HG03066 (cell line): ENCODE data around the gene ALX3.
"Not testable (repeated sequence)": the region's sequence is repeated elsewhere in the genome, so short reads cannot be mapped to it uniquely, and the experiment has no call there.

Experiments
- ATAC-seq: cut with Tn5 transposase; IDR thresholded peaks from one replicate; pipeline ENCODE4 v1.9.1; 2021; ENCODE audit warnings: low read depth; ENCODE audit not compliant: unreplicated experiment

ALX3 gene

GRCh38 chr1:110089561-110090275, 19.2 kb upstream of the ALX3 start:
- no peak for ATAC-seq

GRCh38 chr1:110088739-110089316, 18.4 kb upstream of the ALX3 start:
- ATAC-seq: no peak

GRCh38 chr1:110087812-110088738, 17.6 kb upstream of the ALX3 start:
- no peak for ATAC-seq

- ATAC-seq: no peak
These were observed 16.5 kb upstream of the ALX3 start for GRCh38 chr1:110086961-110087360.

- no peak for ATAC-seq
These were observed 15.2 kb upstream of the ALX3 start for GRCh38 chr1:110085671-110086070.

- no peak for ATAC-seq
These were observed 14.0 kb upstream of the ALX3 start for GRCh38 chr1:110084227-110085078.

GRCh38 chr1:110083866-110084226, 13.4 kb upstream of the ALX3 start:
- no peak for ATAC-seq

- no peak for ATAC-seq
These were observed 12.8 kb upstream of the ALX3 start for GRCh38 chr1:110083061-110083865.

GRCh38 chr1:110082477-110082876, 12.0 kb upstream of the ALX3 start:
- no peak for ATAC-seq

- ATAC-seq: no peak
These were observed 10.6 kb upstream of the ALX3 start for GRCh38 chr1:110081061-110081460.

GRCh38 chr1:110079995-110080394, 9.5 kb upstream of the ALX3 start:
- ATAC-seq: not testable (repeated sequence)

- no peak for ATAC-seq
These were observed 6.5 kb upstream of the ALX3 start for GRCh38 chr1:110076789-110077500.

- no peak for ATAC-seq
These were observed 3.7 kb upstream of the ALX3 start for GRCh38 chr1:110074166-110074565.

GRCh38 chr1:110070282-110070669, 196 bp downstream of the ALX3 start:
- no peak for ATAC-seq

GRCh38 chr1:110069404-110070281, 829 bp downstream of the ALX3 start:
- ATAC-seq: no peak

- ATAC-seq: no peak
These were observed 1.6 kb downstream of the ALX3 start for GRCh38 chr1:110068646-110069403.

- no peak for ATAC-seq
These were observed 2.4 kb downstream of the ALX3 start for GRCh38 chr1:110067893-110068645.
